Left forelimb (tissue), 1 donor: ENCODE measurements around the gene WDR53.
"Not testable (repeated sequence)": the region's sequence is repeated elsewhere in the genome, so short reads cannot be mapped to it uniquely, and the experiment has no call there.

ENCODE experiments used
- DNase-seq: peaks from one replicate; pipeline ENCODE4 v3.0.0-alpha.2; 2018; ENCODE audit warnings: low spot score

WDR53 gene

DNA sequence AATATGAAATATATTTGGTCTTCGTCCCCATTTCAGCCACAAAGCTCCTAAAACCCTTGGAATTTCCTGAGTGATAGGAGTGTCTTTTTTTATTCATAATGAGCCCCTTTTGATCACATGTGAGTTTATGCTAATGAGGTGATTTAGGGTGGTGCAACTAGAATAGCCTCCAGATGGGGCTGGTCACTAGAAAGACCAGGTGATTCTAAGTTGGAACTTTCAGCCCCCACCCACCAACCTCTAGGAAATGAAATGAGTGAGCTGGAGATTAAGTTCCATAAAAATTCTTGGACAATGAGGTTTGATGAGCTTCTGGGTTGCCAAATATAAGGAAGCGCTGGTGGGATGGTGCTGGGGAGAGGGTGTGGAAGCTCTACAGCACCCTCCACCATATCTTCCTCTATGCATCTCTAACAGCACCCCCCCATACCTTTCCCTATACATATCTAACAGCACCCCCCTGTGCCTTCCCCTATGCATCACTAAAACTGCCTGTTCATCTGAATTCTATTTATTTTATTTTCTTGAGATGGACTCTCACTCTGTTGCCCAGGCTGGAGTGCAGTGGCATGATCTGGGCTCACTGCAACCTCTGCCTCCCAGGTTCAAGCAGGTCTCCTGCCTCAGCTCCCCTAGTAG lies 51.1 kb downstream of the WDR53 start:
- no peak for DNase-seq

DNA sequence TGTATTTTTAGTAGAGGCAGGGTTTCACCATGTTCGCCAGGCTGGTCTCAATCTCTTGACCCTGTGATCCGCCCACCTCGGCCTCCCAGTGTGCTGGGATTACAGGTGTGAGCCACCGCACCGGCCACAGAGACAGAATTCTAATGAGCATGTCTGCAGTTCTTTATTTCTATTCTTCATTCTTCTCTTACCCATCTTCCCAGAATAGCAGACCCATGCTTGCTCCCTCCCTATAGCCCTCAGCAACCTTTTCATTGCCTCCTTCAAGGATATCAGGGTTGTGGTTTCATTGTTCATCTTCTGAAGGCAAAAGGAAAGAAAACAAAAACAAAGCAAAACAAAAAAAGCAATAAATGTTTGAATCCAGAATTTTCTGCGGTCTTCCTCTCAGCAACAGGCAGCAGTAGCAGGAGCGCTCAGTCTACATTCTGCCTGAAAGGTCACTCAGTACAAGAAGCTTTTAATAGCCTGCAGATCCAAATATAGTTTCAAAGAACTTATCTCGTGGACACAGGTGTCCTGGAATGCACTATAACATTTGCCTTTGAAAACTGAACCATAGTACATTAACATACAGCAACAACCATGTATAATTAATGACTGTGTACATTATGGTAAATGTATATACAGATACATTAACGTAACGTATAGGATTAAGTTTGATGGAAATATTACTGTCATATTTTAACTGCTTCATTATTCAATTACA lies 53.3 kb downstream of the WDR53 start, which contains the start of gene SMCO1:
Gene SMCO1, minus strand, starts transcription at position 434 of the 709 bp plus-strand sequence. Its CDS starts 137 bp downstream, at position 297.
- no peak for DNase-seq

DNA sequence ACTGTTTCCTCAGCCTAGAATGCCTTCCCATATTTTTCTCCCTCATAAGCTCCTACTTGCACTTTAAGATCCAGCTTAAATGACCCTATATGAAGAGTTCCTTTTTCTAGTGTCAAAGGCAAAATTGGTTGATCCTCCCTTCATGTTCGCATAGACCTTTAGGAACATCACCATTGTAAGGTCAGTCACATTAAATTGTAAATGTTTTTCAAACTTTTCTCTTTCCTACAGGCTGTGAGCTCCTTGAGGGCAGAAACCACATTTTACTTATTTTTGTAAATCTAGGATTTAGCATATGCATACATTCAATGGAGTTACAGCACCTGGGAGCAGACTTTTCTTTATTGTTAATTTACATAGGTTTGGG lies 54.0 kb downstream of the WDR53 start:
- DNase-seq = no peak

DNA sequence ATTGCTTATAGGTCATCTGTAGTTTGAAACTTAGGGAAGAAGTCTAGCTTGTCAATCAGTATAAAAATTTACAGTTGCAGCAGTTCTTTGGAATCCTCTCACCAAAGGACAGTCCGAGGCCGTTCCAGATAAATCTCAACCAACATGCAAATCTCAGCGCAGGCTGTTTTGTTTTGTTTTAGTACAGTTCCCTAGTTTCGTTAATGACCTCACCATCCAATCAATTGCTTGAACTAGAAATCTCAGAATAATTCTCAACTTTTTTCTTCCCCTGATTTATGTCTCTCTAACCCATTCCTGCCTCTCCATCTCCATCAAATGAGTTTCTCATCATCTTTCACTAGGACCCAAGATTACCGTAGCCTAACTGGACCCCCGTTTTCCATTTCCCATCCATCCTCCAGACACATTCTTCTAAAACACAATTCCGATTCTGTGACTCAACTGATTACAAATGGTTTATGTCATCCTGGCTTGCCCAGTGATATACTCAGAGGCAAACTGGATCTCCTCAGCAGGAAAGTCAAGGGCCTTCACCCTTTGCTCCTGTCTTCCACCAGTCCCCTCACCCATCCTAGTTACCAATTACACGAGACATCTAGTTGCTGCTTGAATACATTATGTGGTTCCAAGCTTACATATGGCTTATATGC lies 54.5 kb downstream of the WDR53 start:
- no peak for DNase-seq

DNA sequence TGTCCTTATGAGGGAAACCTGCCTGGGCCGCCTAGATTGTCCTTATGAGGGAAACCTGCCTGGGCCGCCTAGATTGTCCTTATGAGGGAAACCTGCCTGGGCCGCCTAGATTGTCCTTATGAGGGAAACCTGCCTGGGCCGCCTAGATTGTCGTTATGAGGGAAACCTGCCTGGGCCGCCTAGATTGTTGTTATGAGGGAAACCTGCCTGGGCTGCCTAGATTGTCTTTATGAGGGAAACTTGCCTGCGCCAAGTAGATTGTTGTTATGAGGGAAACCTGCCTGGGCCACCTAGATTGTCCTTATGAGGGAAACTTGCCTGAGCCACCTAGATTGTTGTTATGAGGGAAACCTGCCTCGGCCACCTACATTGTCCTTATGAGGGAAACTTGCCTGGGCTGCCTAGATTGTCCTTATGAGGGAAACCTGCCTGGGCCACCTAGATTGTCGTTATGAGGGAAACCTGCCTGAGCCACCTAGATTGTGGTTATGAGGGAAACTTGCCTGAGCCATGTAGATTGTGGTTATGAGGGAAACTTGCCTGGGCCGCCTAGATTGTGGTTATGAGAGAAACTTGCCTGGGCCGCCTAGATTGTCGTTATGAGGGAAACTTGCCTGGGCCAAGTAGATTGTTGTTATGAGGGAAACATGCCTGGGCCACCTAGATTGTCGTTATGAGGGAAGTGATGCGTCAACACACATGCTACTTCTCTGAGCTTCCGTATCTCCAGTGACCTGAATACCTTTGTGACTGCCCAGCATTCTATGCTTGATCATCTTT lies 56.5 kb downstream of the WDR53 start:
- DNase-seq = not testable (repeated sequence)

DNA sequence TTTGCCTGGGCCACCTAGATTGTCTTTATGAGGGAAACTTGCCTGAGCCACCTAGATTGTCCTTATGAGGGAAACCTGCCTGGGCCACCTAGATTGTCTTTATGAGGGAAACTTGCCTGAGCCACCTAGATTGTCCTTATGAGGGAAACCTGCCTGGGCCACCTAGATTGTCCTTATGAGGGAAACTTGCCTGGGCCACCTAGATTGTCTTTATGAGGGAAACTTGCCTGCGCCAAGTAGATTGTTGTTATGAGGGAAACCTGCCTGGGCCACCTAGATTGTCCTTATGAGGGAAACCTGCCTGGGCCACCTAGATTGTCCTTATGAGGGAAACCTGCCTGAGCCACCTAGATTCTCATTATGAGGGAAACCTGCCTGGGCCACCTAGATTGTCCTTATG lies 57.2 kb downstream of the WDR53 start:
- DNase-seq = not testable (repeated sequence)

DNA sequence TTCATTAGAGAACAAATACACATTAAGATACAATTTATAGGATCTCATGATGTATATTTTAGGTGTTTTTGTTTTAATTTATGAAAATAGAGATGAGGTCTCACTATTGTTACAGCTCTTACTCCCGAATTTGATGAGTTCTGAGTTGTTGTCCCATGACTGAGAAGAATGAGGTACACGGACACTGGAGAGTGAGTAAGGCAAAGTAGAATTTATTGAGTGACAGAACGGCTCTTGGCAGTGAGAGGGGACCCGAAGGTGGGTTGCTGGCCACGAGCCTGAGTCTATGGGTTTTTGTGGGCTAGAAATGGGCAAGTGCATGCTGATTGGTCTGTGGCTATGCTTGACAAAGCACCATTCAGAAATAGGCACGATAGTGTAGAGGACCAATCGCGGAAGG lies 61.7 kb downstream of the WDR53 start:
- DNase-seq = no peak

DNA sequence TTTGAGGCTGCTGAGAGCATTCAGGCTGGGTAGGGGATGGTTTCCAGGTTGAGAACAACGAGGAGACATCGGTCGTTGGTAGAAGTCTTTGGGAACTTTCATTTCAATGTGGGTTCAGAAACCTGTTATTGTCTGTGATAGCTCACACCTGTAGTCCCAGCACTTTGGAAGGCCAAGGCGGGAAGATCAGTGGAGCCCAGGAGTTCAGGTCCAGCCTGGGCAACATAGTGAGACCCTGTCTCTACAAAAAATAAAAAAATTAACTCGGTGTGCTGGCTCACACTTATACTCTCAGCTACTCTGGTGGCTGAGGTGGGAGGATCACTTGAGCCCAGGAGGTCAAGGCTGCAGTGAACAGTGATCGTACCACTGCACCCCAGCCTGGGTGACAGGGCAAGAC lies 63.8 kb downstream of the WDR53 start:
- no peak for DNase-seq
